ENCODE data around the gene GARIN3. TPM values are rescaled to one million over a fixed set of nuclear protein-coding genes. Genes with fewer than 3 reads are reported as not detected.

GARIN3 gene
- polyA plus RNA-seq, 2 donors, result not detected

DNA sequence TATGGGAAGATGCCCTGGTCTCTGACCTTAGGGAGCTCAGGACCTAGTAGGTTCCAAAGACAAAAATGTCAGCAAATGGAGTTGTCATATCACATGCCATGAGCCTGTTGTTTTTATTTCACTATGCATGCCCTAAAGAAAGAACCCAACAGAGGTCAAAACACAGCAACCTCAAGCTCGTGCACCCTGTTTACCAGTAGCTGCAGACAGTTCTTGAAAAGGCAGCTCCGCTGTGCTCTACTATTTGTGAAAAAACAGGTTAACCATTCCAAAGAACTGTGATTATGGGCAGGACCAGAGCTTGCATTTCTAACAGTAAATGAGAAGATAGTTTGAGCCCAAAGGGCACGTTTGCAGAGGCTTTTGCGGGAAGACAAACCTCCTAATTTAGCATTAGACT is 37.4 kb upstream of the GARIN3 start:
- no peaks in the 10 kb centered on the region for H3K36me3 ChIP-seq (ENCODE audit: control insufficient read depth in 2 of 2, insufficient read depth in 2 of 2, low read length in 1 of 2)
- no peaks in the 10 kb centered on the region for H3K9me3 ChIP-seq (ENCODE audit: control insufficient read depth in 2 of 2, insufficient read depth in 1 of 2, low read depth in 1 of 2, low read length in 1 of 2)
- peaks cover 0 to 3% of the 10 kb centered on the region in 2 donors for H3K27me3 ChIP-seq (ENCODE audit: control insufficient read depth in 1 of 2, insufficient read depth in 2 of 2, low read length in 2 of 2)
- H3K4me1 ChIP-seq (ENCODE audit: control insufficient read depth in 2 of 2, insufficient read depth in 2 of 2, low read length in 1 of 2), result no peaks in the 10 kb centered on the region
- 52 to 66% methylated on average over 4 of the region's 4 CpGs for WGBS, 2 donors
- no peak overlapping the region for H3K27ac ChIP-seq (ENCODE audit: low read depth in 2 of 2, low read length in 1 of 2)
- H3K4me3 ChIP-seq (ENCODE audit: low read depth in 1 of 2, low read length in 2 of 2), result no peak overlapping the region

DNA sequence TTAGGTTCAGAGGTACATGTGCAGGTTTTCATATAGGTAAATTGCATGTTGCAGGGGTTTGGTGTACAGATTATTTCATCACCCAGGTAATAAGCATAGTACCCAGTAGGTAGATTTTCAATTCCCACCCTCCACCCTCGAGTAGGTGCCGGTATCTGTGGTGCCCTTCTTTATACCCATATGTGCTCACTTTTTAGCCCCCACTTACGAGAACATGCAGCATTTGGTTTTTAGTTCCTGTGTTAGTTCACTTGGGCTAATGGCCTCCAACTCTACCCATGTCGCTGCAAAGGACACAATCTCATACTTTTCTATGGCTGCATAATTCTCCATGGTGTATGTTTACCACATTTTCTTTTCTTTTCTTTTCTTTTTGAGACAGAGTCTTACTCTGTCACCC is 35.8 kb upstream of the GARIN3 start:
- H3K4me1 ChIP-seq (ENCODE audit: control insufficient read depth in 2 of 2, insufficient read depth in 2 of 2, low read length in 1 of 2), result no peaks in the 10 kb centered on the region
- no peak overlapping the region for H3K27ac ChIP-seq (ENCODE audit: low read depth in 2 of 2, low read length in 1 of 2)
- 70 to 75% methylated on average over 4 of the region's 4 CpGs for WGBS, 2 donors

DNA sequence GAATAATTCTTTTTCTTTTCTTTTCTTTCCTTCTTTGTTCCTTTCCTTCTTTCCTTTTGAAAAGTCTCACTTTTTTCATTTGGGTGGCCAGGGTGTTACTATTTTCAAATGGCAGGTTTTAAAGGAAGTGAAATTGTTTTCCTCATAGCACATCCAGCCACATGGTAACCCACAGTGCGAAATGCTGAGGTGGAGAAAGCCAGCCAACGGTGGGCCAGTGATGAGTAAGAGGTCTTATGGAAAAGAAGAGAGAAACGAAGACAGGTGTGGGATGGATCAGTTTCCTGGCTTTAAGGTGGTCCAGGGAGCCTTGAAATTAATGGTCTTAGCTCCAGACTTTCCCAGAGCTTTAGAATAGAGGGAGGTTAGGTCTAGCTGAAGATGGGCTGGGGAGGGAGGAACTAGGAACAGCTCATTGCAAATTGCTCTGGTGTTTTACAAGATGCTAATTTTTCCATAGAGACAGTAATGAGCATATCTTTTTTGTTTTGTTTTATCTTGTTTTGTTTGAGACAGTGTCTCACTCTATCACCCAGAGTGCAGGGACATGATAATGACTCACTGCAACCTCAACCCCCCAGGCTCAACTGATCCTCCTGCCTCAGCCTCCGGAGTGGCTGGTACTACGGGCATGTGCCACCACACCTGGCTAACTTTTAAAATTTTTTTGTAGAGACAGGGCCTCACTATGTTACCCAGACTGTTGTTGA is 32.4 kb upstream of the GARIN3 start:
- peaks cover 0 to 3% of the 10 kb centered on the region in 2 donors for H3K27me3 ChIP-seq (ENCODE audit: control insufficient read depth in 1 of 2, insufficient read depth in 2 of 2, low read length in 2 of 2)
- no peaks in the 10 kb centered on the region for H3K4me1 ChIP-seq (ENCODE audit: control insufficient read depth in 2 of 2, insufficient read depth in 2 of 2, low read length in 1 of 2)
- no peaks in the 10 kb centered on the region for H3K9me3 ChIP-seq (ENCODE audit: control insufficient read depth in 2 of 2, insufficient read depth in 1 of 2, low read depth in 1 of 2, low read length in 1 of 2)
- 45 to 47% methylated on average over 5 of the region's 5 CpGs for WGBS, 2 donors
- H3K36me3 ChIP-seq (ENCODE audit: control insufficient read depth in 2 of 2, insufficient read depth in 2 of 2, low read length in 1 of 2), result no peaks in the 10 kb centered on the region
- H3K27ac ChIP-seq (ENCODE audit: low read depth in 2 of 2, low read length in 1 of 2), result no peak overlapping the region
- no peak overlapping the region for H3K4me3 ChIP-seq (ENCODE audit: low read depth in 1 of 2, low read length in 2 of 2)

More for the DNA sequence above, 35.8 kb upstream of the GARIN3 start:
- Histone ChIP-seq H3K27me3 (ENCODE audit: control insufficient read depth in 1 of 2, insufficient read depth in 2 of 2, low read length in 2 of 2) (peaks cover 0 to 3% of the 10 kb centered on the region in 2 donors), H3K36me3 (ENCODE audit: control insufficient read depth in 2 of 2, insufficient read depth in 2 of 2, low read length in 1 of 2) (no peaks in the 10 kb centered on the region), H3K9me3 (ENCODE audit: control insufficient read depth in 2 of 2, insufficient read depth in 1 of 2, low read depth in 1 of 2, low read length in 1 of 2) (no peaks in the 10 kb centered on the region), H3K4me3 (ENCODE audit: low read depth in 1 of 2, low read length in 2 of 2) (no peak overlapping the region)

DNA sequence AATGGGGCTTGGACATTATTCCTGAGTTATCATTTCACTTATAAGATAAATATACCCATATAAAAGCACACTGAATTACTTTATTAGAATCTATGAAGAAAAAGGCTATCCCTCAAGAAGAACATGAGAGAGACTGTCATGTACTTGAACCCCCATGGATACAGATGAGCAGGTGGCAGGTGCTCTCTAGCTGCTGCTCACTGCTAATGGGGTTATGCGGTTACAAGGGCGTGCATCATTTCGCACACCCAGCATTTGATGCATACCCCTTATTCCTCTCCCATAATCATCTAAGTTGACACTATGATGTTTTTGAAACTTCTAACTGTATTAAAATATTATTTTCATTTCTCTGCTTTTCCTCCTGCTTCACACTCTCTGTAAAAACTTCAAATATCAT is 31.0 kb upstream of the GARIN3 start:
- 87 to 94% methylated on average over 3 of the region's 3 CpGs for WGBS, 2 donors
- Histone ChIP-seq H3K27me3 (ENCODE audit: control insufficient read depth in 1 of 2, insufficient read depth in 2 of 2, low read length in 2 of 2) (peaks cover 0 to 3% of the 10 kb centered on the region in 2 donors), H3K27ac (ENCODE audit: low read depth in 2 of 2, low read length in 1 of 2) (no peak overlapping the region), H3K4me1 (ENCODE audit: control insufficient read depth in 2 of 2, insufficient read depth in 2 of 2, low read length in 1 of 2) (no peaks in the 10 kb centered on the region), H3K36me3 (ENCODE audit: control insufficient read depth in 2 of 2, insufficient read depth in 2 of 2, low read length in 1 of 2) (no peaks in the 10 kb centered on the region), H3K9me3 (ENCODE audit: control insufficient read depth in 2 of 2, insufficient read depth in 1 of 2, low read depth in 1 of 2, low read length in 1 of 2) (no peaks in the 10 kb centered on the region), H3K4me3 (ENCODE audit: low read depth in 1 of 2, low read length in 2 of 2) (no peak overlapping the region)

DNA sequence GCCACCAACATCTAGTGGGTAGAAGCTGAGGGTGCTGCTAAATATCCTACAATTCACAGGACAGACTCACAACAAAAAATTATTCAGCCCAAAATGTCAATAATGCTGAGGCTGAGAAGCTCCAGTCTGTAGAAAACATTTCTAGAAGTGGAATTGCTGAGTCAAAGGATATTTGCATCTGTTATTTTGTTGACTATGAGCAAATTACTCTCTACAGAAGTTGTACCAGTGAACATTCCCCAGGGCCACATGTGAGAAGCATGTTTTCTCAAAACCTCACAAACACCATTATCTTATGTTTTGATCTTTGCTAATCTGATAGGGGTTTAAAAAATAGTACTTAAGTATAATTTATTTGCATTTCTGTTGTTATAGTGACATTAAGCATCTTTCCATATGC is 30.0 kb upstream of the GARIN3 start:
- no peaks in the 10 kb centered on the region for H3K36me3 ChIP-seq (ENCODE audit: control insufficient read depth in 2 of 2, insufficient read depth in 2 of 2, low read length in 1 of 2)
- no peak overlapping the region for H3K27ac ChIP-seq (ENCODE audit: low read depth in 2 of 2, low read length in 1 of 2)
- H3K4me3 ChIP-seq (ENCODE audit: low read depth in 1 of 2, low read length in 2 of 2), result no peak overlapping the region
- no peaks in the 10 kb centered on the region for H3K4me1 ChIP-seq (ENCODE audit: control insufficient read depth in 2 of 2, insufficient read depth in 2 of 2, low read length in 1 of 2)
- no peaks in the 10 kb centered on the region for H3K9me3 ChIP-seq (ENCODE audit: control insufficient read depth in 2 of 2, insufficient read depth in 1 of 2, low read depth in 1 of 2, low read length in 1 of 2)
- peaks cover 0 to 3% of the 10 kb centered on the region in 2 donors for H3K27me3 ChIP-seq (ENCODE audit: control insufficient read depth in 1 of 2, insufficient read depth in 2 of 2, low read length in 2 of 2)

DNA sequence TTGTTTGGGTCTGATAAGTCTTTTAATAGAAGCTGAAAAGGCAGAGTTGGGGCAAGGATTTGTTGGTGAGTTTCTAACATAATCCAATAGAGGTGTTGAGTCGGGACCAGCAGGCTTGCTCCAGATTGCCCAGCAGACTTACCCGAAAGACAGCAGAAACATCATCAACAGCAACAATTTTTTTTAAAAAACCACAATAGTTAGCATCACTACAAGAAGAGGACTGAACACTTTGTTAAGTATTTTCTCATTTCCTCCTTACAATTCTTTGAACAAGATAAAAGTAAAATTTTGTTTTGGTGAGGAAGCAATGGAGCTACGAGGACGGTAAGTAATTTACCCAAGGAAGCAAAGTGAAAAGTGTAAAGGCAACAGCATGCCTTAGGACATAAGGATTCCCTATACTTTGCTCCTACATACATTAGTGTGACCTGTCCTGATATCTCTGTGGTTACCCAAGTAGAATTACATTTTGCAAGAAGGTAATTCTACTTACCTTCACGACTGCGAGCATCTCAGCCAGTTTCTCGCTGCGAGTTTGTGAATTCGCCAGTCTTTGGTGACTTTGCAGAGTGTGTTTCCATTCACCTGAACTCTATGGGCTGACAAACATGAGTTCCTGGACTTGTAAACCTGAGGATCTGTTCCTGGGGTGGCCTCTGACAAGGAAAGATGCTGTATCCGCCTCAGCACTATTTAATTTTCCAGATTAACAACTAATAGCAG is 27.8 kb upstream of the GARIN3 start:
- no peaks in the 10 kb centered on the region for H3K9me3 ChIP-seq (ENCODE audit: control insufficient read depth in 2 of 2, insufficient read depth in 1 of 2, low read depth in 1 of 2, low read length in 1 of 2)
- no peaks in the 10 kb centered on the region for H3K36me3 ChIP-seq (ENCODE audit: control insufficient read depth in 2 of 2, insufficient read depth in 2 of 2, low read length in 1 of 2)
- H3K4me3 ChIP-seq (ENCODE audit: low read depth in 1 of 2, low read length in 2 of 2), result no peak overlapping the region
- H3K27ac ChIP-seq (ENCODE audit: low read depth in 2 of 2, low read length in 1 of 2), result peak overlapping the region in 1 of 2 donors; percentile 13
- H3K27me3 ChIP-seq (ENCODE audit: control insufficient read depth in 1 of 2, insufficient read depth in 2 of 2, low read length in 2 of 2), result no peaks in the 10 kb centered on the region
- H3K4me1 ChIP-seq (ENCODE audit: control insufficient read depth in 2 of 2, insufficient read depth in 2 of 2, low read length in 1 of 2), result no peaks in the 10 kb centered on the region
- WGBS, 2 donors, result 80% methylated on average over 10 of the region's 10 CpGs

DNA sequence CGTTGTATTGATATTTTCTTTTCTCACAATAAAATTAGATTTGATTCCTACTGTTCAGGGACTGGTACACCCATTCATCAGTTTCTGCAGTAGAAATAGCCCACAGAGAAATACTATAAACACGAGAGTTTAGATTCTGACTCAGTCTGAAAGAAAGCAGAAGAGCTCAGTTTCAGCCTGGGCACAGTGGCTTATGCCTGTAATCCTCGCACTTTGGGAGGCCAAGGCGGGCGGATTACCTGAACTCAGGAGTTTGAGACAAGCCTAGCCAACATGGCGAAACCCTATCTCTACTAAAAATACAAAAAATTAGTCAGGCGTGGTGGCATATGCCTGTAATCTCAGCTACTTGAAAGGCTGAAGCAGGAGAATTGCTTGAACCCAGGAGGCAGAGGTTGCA is 23.2 kb upstream of the GARIN3 start:
- Histone ChIP-seq H3K4me1 (ENCODE audit: control insufficient read depth in 2 of 2, insufficient read depth in 2 of 2, low read length in 1 of 2) (no peaks in the 10 kb centered on the region), H3K27ac (ENCODE audit: low read depth in 2 of 2, low read length in 1 of 2) (no peak overlapping the region), H3K4me3 (ENCODE audit: low read depth in 1 of 2, low read length in 2 of 2) (no peak overlapping the region), H3K9me3 (ENCODE audit: control insufficient read depth in 2 of 2, insufficient read depth in 1 of 2, low read depth in 1 of 2, low read length in 1 of 2) (no peaks in the 10 kb centered on the region), H3K36me3 (ENCODE audit: control insufficient read depth in 2 of 2, insufficient read depth in 2 of 2, low read length in 1 of 2) (no peaks in the 10 kb centered on the region), H3K27me3 (ENCODE audit: control insufficient read depth in 1 of 2, insufficient read depth in 2 of 2, low read length in 2 of 2) (peaks cover 0 to 2% of the 10 kb centered on the region in 2 donors)
- WGBS, 2 donors, result 77 to 78% methylated on average over 7 of the region's 7 CpGs

DNA sequence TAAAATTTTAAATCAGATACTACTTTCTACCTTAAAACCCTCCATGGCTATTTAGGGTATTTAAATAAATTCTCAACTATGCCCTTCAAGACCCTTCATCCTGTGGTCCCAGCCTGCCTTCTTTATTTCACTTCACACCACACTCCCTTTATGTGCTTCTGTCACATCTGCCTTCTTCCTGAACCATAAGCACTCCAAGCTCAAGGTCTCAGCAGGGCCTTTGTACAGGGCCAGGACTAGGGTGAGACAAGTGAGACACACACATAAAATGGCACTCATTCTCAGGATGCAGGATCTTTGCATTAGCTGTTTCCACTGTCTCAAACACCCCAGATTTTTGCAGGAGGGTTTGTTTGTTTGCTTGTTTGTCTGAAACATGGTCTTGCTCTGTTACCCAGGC is 22.2 kb upstream of the GARIN3 start:
- H3K4me3 ChIP-seq (ENCODE audit: low read depth in 1 of 2, low read length in 2 of 2), result no peak overlapping the region
- no peaks in the 10 kb centered on the region for H3K9me3 ChIP-seq (ENCODE audit: control insufficient read depth in 2 of 2, insufficient read depth in 1 of 2, low read depth in 1 of 2, low read length in 1 of 2)
- no peak overlapping the region for H3K27ac ChIP-seq (ENCODE audit: low read depth in 2 of 2, low read length in 1 of 2)
- peaks cover 0 to 2% of the 10 kb centered on the region in 2 donors for H3K27me3 ChIP-seq (ENCODE audit: control insufficient read depth in 1 of 2, insufficient read depth in 2 of 2, low read length in 2 of 2)
- H3K36me3 ChIP-seq (ENCODE audit: control insufficient read depth in 2 of 2, insufficient read depth in 2 of 2, low read length in 1 of 2), result no peaks in the 10 kb centered on the region
- no peaks in the 10 kb centered on the region for H3K4me1 ChIP-seq (ENCODE audit: control insufficient read depth in 2 of 2, insufficient read depth in 2 of 2, low read length in 1 of 2)

DNA sequence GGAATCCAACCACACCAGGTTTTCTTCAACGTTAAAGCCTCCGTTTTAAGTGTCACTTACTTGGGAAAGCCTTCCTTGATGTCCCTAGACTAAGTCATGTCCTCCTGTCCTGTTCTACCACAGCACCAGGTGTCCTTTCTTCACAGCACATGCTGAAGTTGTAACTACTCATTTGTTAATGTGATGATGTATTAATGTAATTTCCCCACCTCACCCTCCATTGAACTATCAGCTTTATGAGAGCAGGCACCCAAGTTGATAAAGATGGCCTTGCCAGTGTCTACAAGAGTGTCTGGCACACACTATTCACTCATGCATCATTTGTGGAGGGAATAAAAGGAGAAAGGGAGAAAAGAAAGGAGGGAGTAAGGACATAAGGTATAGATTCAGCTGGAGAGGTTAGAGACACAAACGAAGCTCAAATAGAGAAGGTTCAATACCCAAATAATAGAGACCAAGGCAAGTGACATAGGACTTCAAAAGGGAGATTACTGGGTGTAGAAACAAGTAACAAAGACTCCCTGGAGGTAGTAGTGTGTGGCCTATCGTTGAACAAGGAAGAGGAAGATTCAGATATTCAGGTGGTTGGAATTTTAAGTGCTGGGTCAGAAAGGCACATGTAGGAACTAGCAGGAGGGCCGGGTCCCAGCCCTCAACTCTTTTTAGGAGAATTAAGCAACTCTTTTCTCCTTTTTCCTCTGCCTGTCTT is 21.1 kb upstream of the GARIN3 start:
- Histone ChIP-seq H3K9me3 (ENCODE audit: control insufficient read depth in 2 of 2, insufficient read depth in 1 of 2, low read depth in 1 of 2, low read length in 1 of 2) (no peaks in the 10 kb centered on the region), H3K27me3 (ENCODE audit: control insufficient read depth in 1 of 2, insufficient read depth in 2 of 2, low read length in 2 of 2) (peaks cover 0 to 2% of the 10 kb centered on the region in 2 donors), H3K27ac (ENCODE audit: low read depth in 2 of 2, low read length in 1 of 2) (no peak overlapping the region), H3K4me1 (ENCODE audit: control insufficient read depth in 2 of 2, insufficient read depth in 2 of 2, low read length in 1 of 2) (no peaks in the 10 kb centered on the region), H3K4me3 (ENCODE audit: low read depth in 1 of 2, low read length in 2 of 2) (no peak overlapping the region), H3K36me3 (ENCODE audit: control insufficient read depth in 2 of 2, insufficient read depth in 2 of 2, low read length in 1 of 2) (no peaks in the 10 kb centered on the region)
- WGBS, 2 donors, result 52 to 54% methylated on average over 5 of the region's 5 CpGs

Measured in esophagus (tissue), 2 donors.